NOMO-1 (cell line): Measurements from ENCODE around the gene APBB2.

Experiments
- DNase-seq, 2 experiments: peaks; one replicate each; lab custom pipeline; 2025; ENCODE audit not compliant: unreplicated experiment in 2 of 2; lab: John Stamatoyannopoulos, UW

The APBB2 gene

GRCh38 chr4:41214136-41214824 is at the start of gene APBB2:
TSS of gene APBB2 (minus strand) at chr4:41214542. CDS start at chr4:41033254, 181,288 bp downstream.
- DNase-seq = peak; percentile 64

GRCh38 chr4:41262198-41262597 is 47.9 kb upstream of the APBB2 start:
- no peak for DNase-seq

- no peak for DNase-seq
Observed at GRCh38 chr4:41260116-41260733, 45.9 kb upstream of the APBB2 start.

- no peak for DNase-seq
Observed at GRCh38 chr4:41258783-41259182, 44.4 kb upstream of the APBB2 start.

GRCh38 chr4:41257906-41258305 is 43.6 kb upstream of the APBB2 start:
- DNase-seq = no peak

GRCh38 chr4:41257257-41257901 is 43.0 kb upstream of the APBB2 start:
- DNase-seq = no peak

- no peak for DNase-seq
Observed at GRCh38 chr4:41256740-41257256, 42.5 kb upstream of the APBB2 start, which contains the start of gene UCHL1. TSS of gene UCHL1 (plus strand) at chr4:41256928. CDS start at chr4:41256977, 49 bp downstream.

- DNase-seq = no peak
Observed at GRCh38 chr4:41256131-41256739, 41.9 kb upstream of the APBB2 start.

- DNase-seq = no peak
Observed at GRCh38 chr4:41245983-41246382, 31.6 kb upstream of the APBB2 start.

GRCh38 chr4:41241919-41242318 is 27.6 kb upstream of the APBB2 start:
- DNase-seq = no peak

GRCh38 chr4:41236508-41236907 is 22.2 kb upstream of the APBB2 start:
- no peak for DNase-seq

GRCh38 chr4:41236032-41236431 is 21.7 kb upstream of the APBB2 start:
- DNase-seq = no peak

- DNase-seq = no peak
Observed at GRCh38 chr4:41232856-41233255, 18.5 kb upstream of the APBB2 start.

GRCh38 chr4:41232406-41232805 is 18.1 kb upstream of the APBB2 start:
- no peak for DNase-seq

- DNase-seq = no peak
Observed at GRCh38 chr4:41227902-41228301, 13.6 kb upstream of the APBB2 start.

- no peak for DNase-seq
Observed at GRCh38 chr4:41221850-41222645, 7.7 kb upstream of the APBB2 start.

GRCh38 chr4:41219421-41219950 is 5.1 kb upstream of the APBB2 start:
- DNase-seq = no peak

- DNase-seq = no peak
Observed at GRCh38 chr4:41218703-41219102, 4.4 kb upstream of the APBB2 start.

GRCh38 chr4:41217374-41217773 is 3.0 kb upstream of the APBB2 start:
- no peak for DNase-seq

- no peak for DNase-seq
Observed at GRCh38 chr4:41217020-41217333, 2.6 kb upstream of the APBB2 start.
